HUES64 (cell line): ENCODE measurements around the gene POU2F3.
"Not testable (repeated sequence)": the region's sequence is repeated elsewhere in the genome, so short reads cannot be mapped to it uniquely, and the experiment has no call there.

Source experiments
- H3K27ac ChIP-seq: 2 replicates; pipeline ENCODE4 v1.7.0; 2013; ENCODE audit warnings: low read depth, low read length, inconsistent platforms
- H3K27me3 ChIP-seq: 2 replicates; pipeline ENCODE4 v1.6.1; 2013; ENCODE audit warnings: mild to moderate bottlenecking, low read length; ENCODE audit not compliant: insufficient read depth
- H3K36me3 ChIP-seq: 2 replicates; pipeline ENCODE4 v1.6.1; 2013; ENCODE audit warnings: mild to moderate bottlenecking, low read length; ENCODE audit not compliant: insufficient read depth
- H3K4me1 ChIP-seq: 2 replicates; pipeline ENCODE4 v1.6.1; 2013; ENCODE audit warnings: mild to moderate bottlenecking, low read length, moderate library complexity; ENCODE audit not compliant: insufficient read depth
- H3K4me3 ChIP-seq: 2 replicates; pipeline ENCODE4 v1.5.1; 2013; ENCODE audit warnings: mild to moderate bottlenecking, low read length, moderate library complexity
- H3K9ac ChIP-seq: 2 replicates; pipeline ENCODE4 v1.6.1; 2013; ENCODE audit warnings: mild to moderate bottlenecking, low read depth, low read length
- H3K9me3 ChIP-seq: 2 replicates; pipeline ENCODE4 v1.6.1; 2013; ENCODE audit warnings: low read depth, low read length; ENCODE audit not compliant: insufficient read depth
- WGBS: fragments of 150-250, 120-280 bp; methylation state at CpG from one replicate; pipeline ENCODE4 v1.1.7; 2013; ENCODE audit warnings: missing lambda C conversion rate; 5-methylcytosine and 5-hydroxymethylcytosine counted together

Gene POU2F3

GRCh38 chr11:120272303-120272702 is 32.4 kb downstream of the POU2F3 start:
- Histone ChIP-seq H3K36me3 (no peaks in the 10 kb centered on the region), H3K27ac (no peak overlapping the region), H3K9me3 (no peaks in the 10 kb centered on the region), H3K4me1 (no peaks in the 10 kb centered on the region), H3K9ac (no peak overlapping the region), H3K27me3 (no peaks in the 10 kb centered on the region), H3K4me3 (no peak overlapping the region)
- WGBS: 92% methylated on average over 2 of the region's 2 CpGs

DNA sequence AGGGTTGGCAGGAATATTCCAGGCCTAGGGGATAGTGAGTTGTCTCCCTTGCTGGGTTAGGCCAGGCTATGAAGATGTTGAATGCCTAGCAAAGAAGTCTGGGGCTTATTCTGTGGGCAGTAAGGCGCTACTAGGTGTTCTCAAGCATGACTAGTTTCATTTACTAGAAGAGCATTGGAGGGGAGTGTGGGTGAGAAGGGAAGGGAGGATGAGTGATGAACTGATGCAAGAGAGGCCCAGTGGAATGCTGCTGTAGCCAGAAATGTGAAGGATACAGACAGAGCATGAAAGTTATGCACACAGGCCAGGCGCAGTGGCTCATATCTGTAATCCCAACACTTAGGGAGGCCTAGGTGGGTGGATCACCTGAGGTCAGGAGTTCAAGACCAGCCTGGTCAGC is 33.5 kb downstream of the POU2F3 start:
- Histone ChIP-seq H3K4me1 (no peaks in the 10 kb centered on the region), H3K9me3 (no peaks in the 10 kb centered on the region), H3K4me3 (no peak overlapping the region), H3K9ac (no peak overlapping the region), H3K36me3 (no peaks in the 10 kb centered on the region), H3K27me3 (no peaks in the 10 kb centered on the region), H3K27ac (no peak overlapping the region)
- 92% methylated on average over 2 of the region's 2 CpGs for WGBS

- not testable (repeated sequence) for H3K27ac ChIP-seq, H3K9me3 ChIP-seq, H3K9ac ChIP-seq, H3K36me3 ChIP-seq, H3K4me3 ChIP-seq, H3K4me1 ChIP-seq, H3K27me3 ChIP-seq
- 91% methylated on average over 1 of the region's 2 CpGs for WGBS
These were observed 34.0 kb downstream of the POU2F3 start for GRCh38 chr11:120273956-120274355.

- 0 out of 2 replicates have a peak, but pooled peaks cover 5% of the 10 kb centered on the region for H3K4me1 ChIP-seq
- no peaks in the 10 kb centered on the region for H3K36me3 ChIP-seq
- H3K27ac ChIP-seq: no peak overlapping the region
- no peak overlapping the region for H3K9ac ChIP-seq
- WGBS: 84% methylated on average over 5 of the region's 5 CpGs
- H3K4me3 ChIP-seq: no peak overlapping the region
- no peaks in the 10 kb centered on the region for H3K27me3 ChIP-seq
- H3K9me3 ChIP-seq: no peaks in the 10 kb centered on the region
These were observed 39.6 kb downstream of the POU2F3 start for GRCh38 chr11:120279502-120279901.

DNA sequence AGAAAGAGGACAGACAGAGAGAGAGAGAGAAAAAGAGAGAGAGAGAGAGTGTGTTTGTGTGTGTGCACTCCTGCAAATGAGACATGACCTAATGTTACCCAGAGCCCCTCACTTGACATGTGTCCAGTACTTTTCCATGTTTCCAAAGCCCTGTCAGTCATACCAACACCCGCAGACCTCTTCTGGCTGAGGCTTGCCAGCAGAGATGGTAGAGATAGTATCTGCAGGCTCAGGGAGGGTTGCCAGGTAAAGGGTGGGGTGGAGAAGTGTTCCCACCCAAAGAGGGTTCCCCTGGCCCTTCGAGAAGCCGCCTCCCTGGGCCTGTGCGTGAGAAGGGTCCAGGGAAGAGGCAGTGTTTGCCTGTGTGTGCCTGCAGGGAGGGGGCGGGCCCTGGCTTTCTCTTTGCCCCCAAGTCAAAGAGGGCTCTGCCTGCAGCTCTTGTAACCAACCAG is 40.7 kb downstream of the POU2F3 start:
- Histone ChIP-seq H3K27me3 (no peaks in the 10 kb centered on the region), H3K4me1 (0 out of 2 replicates have a peak, but pooled peaks cover 5% of the 10 kb centered on the region), H3K4me3 (no peak overlapping the region), H3K9me3 (no peaks in the 10 kb centered on the region), H3K36me3 (no peaks in the 10 kb centered on the region), H3K27ac (no peak overlapping the region), H3K9ac (no peak overlapping the region)
- 74% methylated on average over 5 of the region's 5 CpGs for WGBS

DNA sequence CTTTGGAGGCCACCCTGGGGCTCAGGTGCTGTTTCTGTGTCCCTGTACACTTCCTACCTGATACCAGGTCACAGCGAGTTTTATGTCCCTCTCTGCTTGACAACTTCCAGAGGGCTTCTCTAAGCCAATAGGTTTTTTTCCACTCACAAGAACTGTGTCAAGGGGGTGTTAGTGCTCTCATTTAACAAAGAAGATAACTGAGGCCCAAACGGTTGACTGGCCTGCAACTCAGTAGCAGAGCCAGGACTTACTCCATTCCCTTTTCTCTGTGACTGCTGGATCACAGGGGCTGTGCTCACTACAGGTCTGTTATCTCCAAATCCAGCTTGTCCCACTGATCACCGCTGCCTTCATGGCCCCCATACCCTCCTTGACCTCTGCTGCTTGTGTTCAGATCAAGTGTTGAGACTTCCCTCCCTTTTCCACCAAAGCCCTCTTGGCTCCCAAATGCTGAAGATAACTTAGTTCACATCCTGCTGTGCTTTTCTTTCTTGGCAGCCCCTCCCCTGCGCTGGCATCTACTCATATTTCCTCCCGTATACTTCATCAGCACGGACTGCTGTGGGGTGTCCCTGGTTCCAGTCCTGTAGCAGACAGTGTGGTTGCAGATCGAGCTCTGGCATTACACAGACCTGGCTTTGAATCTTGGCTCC is 41.3 kb downstream of the POU2F3 start:
- Histone ChIP-seq H3K4me1 (0 out of 2 replicates have a peak, but pooled peaks cover 5% of the 10 kb centered on the region), H3K9ac (no peak overlapping the region), H3K27me3 (no peaks in the 10 kb centered on the region), H3K9me3 (no peaks in the 10 kb centered on the region), H3K27ac (no peak overlapping the region), H3K4me3 (no peak overlapping the region), H3K36me3 (no peaks in the 10 kb centered on the region)
- WGBS: 71% methylated on average over 7 of the region's 7 CpGs

- H3K9me3 ChIP-seq: no peaks in the 10 kb centered on the region
These were observed 43.2 kb downstream of the POU2F3 start for GRCh38 chr11:120283124-120283523.

DNA sequence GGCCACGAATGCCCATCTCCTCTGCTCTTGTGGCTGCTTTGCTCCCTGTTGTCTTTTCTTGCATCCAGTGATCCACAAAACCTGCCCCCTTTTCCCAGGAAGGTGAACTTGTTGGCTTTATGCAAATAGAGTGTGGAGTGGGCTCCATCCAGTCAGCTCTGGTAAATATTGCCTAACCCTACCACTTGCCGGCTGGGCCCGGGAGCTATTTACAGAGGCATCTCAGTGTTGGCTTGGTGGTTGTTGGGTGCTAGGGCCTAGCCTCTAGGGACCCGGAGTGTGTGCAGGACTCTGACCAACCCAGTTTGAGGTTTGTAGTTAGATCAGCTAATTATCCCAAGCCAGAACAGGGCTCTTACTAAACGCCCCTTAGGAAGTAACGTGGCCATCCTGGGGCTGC is 44.3 kb downstream of the POU2F3 start:
- H3K9ac ChIP-seq: no peak overlapping the region
- 0 out of 2 replicates have a peak, but pooled peaks cover 5% of the 10 kb centered on the region for H3K4me1 ChIP-seq
- no peak overlapping the region for H3K27ac ChIP-seq
- no peaks in the 10 kb centered on the region for H3K27me3 ChIP-seq
- WGBS: 89% methylated on average over 6 of the region's 6 CpGs
- no peak overlapping the region for H3K4me3 ChIP-seq
- H3K36me3 ChIP-seq: no peaks in the 10 kb centered on the region
- H3K9me3 ChIP-seq: no peaks in the 10 kb centered on the region

More at GRCh38 chr11:120283124-120283523, 43.2 kb downstream of the POU2F3 start:
- Histone ChIP-seq H3K27me3 (no peaks in the 10 kb centered on the region), H3K27ac (no peak overlapping the region), H3K36me3 (no peaks in the 10 kb centered on the region), H3K4me1 (0 out of 2 replicates have a peak, but pooled peaks cover 5% of the 10 kb centered on the region), H3K4me3 (no peak overlapping the region), H3K9ac (no peak overlapping the region)
- WGBS: 76% methylated on average over 2 of the region's 2 CpGs

GRCh38 chr11:120285256-120285655 is 45.3 kb downstream of the POU2F3 start:
- H3K27me3 ChIP-seq: no peaks in the 10 kb centered on the region
- 91% methylated on average over 3 of the region's 4 CpGs for WGBS
- H3K9ac ChIP-seq: no peak overlapping the region
- no peaks in the 10 kb centered on the region for H3K36me3 ChIP-seq
- no peak overlapping the region for H3K27ac ChIP-seq
- H3K4me3 ChIP-seq: no peak overlapping the region
- H3K9me3 ChIP-seq: no peaks in the 10 kb centered on the region
- 0 out of 2 replicates have a peak, but pooled peaks cover 5% of the 10 kb centered on the region for H3K4me1 ChIP-seq

- H3K36me3 ChIP-seq: no peaks in the 10 kb centered on the region
- H3K9me3 ChIP-seq: no peaks in the 10 kb centered on the region
- no peaks in the 10 kb centered on the region; the same call in 1 of the 2 replicates for H3K4me1 ChIP-seq
- 86% methylated on average over 2 of the region's 2 CpGs for WGBS
- H3K4me3 ChIP-seq: no peak overlapping the region
- no peaks in the 10 kb centered on the region for H3K27me3 ChIP-seq
- H3K27ac ChIP-seq: no peak overlapping the region
- H3K9ac ChIP-seq: no peak overlapping the region
These were observed 48.1 kb downstream of the POU2F3 start for GRCh38 chr11:120288021-120288420.

GRCh38 chr11:120289426-120289825 is 49.5 kb downstream of the POU2F3 start:
- no peak overlapping the region for H3K4me3 ChIP-seq
- H3K4me1 ChIP-seq: no peaks in the 10 kb centered on the region; the same call in 1 of the 2 replicates
- no peaks in the 10 kb centered on the region for H3K36me3 ChIP-seq
- H3K27ac ChIP-seq: no peak overlapping the region
- H3K9ac ChIP-seq: no peak overlapping the region
- WGBS: 78% methylated on average over 9 of the region's 9 CpGs
- no peaks in the 10 kb centered on the region for H3K27me3 ChIP-seq
- H3K9me3 ChIP-seq: no peaks in the 10 kb centered on the region
